Eye (tissue), 1 donor: ENCODE measurements around the gene SUSD2.
"Not testable (repeated sequence)": the region's sequence is repeated elsewhere in the genome, so short reads cannot be mapped to it uniquely, and the experiment has no call there.

Source experiments
- DNase-seq: peaks from one replicate; pipeline ENCODE4 v3.0.0-alpha.2; 2015

The SUSD2 gene

DNA sequence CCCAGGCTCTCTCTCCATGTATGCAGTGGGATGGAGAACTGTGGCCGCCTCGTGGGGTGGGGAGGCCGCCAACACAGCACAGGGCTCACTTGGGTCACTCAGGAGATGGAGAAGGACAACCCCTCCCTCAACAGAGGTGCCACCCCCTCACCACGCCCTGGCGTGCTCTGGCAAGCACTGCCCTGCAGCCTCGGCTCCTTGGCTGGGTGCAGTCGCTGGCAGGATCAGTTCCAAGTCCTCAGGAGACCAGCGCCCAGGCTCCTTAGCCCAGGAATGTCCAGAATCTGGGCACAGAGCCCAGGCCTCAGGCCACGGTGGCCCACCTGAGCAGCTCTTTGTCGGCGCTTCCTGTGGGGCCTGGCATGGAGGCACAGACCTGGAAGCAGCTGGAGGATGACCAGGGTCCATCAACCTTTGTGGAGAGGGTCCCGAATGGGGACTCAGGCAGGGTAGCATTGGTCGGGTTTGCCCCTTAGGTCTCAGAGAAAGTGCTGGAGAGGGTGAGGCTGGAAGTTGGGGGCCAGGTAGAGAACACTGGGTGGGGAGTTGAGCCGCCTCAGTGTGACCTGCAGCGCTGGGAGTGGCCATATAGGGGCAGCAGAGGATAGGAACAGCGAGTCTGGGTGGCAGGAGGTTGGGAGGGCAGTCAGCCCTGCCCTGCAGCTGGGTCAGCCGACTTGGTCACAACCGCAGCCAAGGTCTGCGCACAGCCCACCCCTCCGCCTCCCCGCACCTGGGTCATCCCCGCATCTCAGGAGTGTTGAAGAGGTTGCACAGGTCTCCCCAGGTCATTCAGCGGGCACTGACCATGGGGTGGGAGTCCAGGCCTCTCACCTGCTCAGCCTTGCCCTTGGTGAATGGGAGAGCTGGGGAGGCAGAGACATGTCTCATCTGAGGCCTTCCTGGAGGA, 8.2 kb downstream of the SUSD2 start:
- DNase-seq, result peak; percentile 76

DNA sequence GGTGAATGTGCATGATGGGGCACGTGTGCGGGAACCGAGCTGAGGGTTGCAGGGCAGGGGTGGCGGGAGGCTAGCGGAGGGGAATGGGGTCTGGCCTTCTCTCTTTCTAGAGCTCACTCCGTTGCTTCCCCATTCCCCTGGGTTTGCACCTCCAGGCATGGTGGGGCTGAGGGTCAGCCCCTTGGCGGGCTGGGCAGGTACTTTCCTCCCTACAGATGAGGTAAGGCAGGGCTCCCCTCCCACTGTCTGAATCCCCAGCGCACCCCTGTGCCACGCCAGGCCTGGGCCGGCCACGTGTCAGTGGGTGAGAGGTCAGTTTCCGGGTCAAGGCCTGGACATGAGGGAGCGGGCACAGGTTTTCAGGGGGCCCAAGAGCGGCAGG, 8.9 kb downstream of the SUSD2 start:
- no peak for DNase-seq

DNA sequence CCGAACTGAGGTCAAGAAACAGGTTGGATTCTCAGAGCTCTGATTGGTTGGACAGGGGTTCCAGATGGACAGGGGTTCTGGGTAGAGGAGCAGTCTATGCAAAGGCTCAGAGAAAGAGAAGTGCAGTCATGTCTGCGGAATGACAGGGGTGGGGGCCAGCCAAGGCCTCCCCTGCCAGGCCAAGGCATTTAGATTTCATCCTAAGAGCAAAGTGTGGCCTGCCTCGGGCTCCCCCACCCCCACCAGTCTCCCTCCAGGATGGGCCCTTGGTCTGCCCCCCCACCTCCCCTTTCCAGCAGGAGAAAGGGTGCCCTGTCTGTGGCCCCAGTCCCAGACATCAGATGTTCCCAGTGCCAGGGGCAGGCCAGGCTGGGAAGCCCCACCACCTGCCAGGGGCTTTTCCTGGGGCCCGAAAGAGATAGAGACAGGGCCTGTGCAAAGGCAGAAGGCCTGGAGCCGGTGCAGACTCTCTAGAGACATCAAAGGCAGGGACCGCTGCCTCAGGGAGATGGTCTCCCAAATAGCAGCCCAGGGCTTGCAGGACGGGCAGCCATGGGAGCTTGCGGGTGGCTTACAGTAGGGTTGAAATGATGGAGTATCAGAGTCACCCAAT, 9.4 kb downstream of the SUSD2 start:
- no peak for DNase-seq

DNA sequence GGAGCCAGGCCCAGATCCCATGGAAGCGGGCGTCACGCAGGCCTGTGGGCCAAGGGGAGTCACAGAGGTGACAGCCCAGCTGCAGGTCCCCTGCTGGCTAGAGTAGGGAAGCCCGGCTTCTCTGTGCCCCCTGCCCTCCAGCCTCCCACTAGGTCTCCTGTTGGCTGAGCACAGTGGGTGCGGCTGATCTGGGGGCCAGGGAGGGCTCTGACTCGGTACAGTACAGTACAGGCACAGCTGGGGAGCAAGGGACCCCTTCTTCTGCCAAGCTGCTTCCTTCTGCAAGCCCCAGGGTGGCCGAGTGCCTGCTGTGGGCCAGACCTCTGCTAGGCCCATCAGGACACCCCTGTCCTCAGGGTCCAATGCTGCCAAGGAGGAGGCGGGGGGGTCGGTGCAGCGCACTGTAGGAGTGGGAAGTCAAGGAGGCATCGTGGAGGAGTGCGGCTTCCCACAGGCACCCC, 10.1 kb downstream of the SUSD2 start:
- no peak for DNase-seq

DNA sequence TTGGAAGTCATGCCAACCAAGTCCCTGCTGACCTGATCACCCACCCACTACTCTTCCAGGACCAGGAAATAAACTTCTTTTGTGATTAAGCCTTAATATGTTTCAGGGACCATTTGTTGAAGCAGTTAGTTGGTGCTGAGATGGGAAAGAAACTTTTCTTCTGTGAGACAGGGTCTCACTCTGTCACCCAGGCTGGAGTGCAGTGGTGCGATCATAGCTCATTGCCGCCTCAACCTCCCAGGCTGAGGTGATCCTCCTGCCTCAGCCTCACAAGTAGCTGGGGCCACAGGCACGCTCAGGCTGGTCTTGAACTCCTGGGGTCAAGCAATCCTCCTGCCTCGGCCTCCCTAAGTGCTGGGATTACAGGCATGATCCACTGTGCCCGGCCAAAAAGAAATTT, 10.6 kb downstream of the SUSD2 start:
- DNase-seq, result no peak

DNA sequence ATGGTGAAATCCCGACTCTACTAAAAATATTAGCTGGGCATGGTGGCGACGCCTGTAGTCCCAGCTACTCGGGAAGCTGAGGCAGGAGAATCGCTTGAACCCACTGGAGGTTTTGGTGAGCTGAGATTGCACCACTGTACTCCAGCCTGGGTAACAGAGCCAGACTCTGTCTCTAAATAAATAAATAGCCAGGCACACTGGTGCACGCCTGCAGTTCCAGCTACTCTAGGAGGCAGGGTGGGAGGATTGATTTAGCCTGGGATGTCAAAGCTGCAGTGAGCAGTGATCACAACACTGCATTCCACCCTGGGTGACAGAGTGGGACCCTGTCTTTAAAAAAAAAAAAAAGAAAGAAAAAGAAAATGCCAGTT, 17.4 kb downstream of the SUSD2 start:
- DNase-seq, result no peak

DNA sequence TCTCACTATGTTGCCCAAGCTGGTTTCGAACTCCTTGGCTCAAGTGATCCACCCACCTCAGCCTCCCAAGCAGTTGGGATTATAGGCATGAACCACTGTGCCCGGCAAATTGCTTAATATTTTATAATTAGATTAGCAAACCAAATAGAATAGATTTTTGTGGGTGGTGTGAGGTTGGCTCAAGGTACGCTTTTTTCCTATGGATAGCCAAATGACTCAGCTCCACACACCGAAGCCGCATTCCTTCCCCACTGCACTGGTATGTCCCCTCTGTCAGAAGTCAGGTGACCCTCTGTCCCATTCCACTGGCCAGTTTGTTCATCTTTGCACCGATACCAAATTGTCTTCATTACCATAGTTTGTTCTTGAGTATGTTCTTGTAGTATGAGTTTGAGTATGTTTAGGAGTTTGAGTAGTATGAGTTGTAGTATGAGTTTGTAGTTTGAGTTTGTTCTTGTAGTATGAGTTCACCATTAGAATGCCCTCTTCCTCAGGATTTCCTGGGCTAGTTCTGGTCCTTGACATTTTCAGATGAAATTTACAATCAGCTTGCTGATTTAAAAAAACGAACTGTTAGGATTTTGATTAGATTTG, 19.4 kb downstream of the SUSD2 start:
- no peak for DNase-seq

DNA sequence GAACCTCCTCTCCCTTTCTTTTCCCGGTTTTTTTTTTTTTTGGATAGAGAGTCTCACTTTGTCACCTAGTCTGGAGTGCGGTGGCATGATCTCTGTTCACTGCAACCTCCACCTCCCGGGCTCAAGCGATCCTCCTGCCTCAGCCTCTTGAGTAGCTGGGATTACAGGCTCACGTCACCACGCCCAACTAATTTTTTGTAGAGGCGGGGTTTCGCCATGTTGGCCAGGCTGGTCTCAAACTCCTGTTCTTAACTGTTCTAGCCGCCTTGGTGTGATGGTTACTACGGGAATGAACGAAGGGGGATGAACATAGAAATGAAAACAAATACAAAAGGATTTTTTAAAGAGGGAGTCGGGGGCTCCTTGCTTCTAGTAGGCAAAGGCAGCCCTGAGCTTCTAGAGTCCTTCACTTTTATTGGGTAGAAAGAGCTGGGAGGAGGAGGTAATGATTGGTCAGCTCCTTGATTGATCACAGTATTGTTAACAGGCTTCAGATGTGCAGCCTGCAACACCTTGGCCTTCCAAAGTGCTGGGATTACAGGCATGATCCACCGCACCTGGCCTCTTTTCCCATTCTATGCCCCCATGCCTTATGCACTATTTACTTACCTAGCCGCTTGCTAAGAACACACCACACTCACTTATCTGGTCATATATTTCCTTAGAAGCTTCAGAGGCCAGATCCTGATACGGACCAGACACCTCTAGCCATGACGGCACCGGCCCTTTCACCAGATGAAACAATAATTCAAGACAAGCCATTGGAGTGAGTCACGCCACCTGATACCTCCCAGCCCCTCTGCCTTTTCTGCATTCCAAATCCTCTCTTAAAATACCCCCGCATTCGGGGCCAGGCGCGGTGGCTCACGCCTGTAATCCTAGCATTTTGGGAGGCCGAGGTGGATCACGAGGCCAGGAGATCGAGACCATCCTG, 20.7 kb downstream of the SUSD2 start:
- DNase-seq, result no peak

DNA sequence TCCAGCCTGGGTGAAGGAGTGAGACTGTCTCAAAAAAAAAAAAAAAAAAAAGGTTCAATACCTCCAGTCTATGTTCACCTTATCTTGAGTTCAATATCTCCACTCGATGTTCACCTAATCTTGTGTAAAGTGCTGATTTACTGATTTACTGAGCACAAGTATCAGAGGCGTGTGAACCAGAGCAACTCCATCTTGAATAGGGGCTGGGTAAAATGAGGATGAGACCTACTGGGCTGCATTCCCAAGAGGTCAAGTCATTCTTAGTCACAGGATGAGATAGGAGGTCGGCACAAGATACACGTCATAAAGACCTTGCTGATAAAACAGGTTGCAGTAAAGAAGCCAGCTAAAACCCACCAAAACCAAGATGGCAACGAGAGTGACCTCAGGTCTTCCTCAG, 22.6 kb downstream of the SUSD2 start:
- DNase-seq, result not testable (repeated sequence)

DNA sequence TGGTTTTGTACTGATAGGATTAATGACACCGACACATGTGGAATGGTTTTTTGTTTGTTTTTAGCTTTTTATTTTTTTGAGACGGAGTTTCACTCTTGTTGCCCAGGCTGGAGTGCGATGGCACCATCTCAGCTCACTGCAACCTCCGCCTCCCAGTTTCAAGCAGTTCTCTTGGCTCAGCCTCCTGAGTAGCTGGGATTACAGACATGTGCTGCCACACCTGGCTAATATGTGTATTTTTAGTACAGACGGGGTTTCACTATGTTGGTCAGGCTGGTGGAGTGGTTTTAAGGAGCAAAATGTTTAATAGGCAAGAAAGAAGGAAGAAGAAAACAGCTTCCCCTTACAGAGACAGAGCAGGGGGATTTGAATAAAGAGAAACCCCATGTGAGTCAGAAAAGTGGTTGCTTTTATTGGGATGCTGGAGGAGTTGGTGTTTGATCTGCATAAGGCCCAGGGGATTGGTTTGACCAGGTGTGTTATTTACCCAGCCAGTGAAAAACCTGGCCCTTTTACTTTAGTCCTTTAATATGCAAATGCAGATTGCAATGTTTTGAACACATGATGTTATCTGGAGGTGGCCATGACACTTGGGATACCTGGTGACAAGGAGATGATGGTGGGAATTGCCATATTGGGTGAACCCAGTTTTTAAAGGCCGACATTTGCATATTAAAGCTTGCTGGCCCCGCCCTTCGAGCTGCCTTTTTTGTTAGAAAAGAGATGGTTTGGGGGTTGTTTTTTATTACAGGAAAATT, 24.3 kb downstream of the SUSD2 start:
- no peak for DNase-seq

DNA sequence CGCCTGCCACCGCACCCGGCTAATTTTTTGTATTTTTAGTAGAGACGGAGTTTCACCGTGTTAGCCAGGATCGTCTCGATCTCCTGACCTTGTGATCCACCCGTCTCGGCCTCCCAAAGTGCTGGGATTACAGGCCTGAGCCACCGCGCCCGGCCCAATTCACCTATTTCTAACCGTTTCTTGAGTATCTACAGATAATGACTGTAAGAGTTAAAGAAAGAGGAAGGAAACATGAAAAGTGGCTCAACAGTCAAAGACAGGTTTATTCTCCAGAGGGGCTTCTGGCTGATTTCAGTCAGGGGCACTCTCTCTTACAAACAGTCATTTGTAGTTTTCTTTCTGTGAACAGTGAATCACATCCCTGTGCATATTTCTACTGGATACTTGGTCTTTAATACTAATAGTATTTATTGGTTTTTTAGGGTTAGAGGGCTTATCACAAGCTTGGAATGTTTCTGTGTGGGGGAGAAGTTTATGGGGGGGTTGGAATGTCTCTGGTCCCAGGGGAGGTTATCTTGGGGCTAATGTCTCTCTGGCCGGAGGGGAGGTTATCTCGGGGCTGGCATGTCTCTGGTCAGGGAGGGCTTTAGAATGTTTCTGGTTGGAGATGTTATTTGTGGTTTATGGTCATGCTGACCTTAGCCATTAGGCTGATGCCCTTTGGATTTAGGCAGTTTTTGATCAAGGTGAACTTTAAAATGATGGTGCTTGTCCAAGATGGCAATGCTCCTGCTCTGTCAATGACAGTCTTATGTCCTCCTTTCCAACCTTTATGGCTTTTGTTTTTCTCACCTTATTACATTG, 25.4 kb downstream of the SUSD2 start:
- DNase-seq, result not testable (repeated sequence)

DNA sequence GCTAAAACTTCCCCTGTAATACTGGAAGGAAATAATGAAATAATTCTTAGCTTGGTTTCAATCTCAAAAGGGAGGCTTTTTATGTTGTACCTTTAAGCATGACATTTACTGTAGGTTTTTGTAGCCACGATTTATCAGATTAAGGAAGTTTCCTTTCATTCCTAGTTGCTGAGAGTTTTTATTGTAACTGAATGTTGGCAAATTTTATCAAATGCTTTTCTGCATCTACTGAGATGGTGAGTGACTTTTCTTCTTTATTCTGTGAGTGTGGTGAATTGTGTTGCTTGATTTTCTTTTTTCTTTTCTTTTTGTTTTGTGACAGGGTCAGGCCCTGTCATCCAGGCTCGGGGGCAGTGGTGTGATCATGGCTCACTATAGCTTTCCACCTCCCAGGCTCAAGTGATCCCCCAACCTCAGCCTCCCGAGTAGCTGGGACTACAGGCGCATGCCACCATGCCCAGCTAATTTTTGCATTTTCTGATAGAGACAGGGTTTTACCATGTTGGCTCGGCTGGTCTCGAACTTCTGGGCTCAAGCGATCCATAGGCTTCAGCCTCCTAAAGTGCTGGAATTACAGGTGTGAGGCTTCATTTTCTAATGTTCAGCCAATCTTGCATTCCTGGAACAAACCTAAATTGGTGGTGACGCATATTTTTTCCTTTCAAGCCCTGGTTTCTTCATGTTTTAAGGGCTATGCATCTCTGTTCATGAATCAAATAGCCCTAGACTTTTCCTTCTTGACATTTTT, 26.2 kb downstream of the SUSD2 start:
- DNase-seq, result no peak

DNA sequence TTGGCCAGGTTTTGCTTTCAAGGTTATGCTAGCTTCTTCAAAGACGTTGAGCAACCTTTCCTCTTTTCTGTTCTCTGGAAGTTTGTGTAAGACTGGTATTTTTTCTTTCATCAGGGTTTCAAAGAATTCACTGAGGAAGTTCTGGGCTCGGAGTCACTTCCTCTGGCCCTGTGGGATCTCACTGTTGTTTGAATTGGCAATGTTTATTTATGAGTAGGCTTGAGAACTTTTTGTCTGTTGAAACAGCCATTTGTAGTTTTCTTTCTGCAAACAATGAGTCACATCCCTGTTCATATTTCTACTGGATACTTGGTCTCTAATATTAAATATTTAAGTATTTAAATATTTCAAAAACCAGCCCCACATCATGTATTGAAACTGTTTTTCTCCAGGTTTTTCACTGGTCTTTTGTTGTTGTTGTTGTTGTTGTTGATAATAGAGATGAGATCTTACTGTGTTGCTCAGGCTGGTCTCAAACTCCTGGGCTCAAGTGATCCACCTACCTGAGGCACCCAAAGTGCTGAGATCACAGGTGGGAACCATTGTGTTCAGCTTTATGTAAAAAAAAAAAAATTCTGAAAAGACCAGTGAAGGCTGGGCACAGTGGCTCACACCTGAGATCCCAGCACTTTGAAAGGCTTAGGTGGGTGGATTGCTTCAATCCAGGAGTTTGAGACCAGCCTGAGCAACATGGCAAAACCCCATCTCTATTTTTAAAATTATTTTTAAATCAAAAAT, 26.9 kb downstream of the SUSD2 start:
- DNase-seq, result peak; percentile 20

DNA sequence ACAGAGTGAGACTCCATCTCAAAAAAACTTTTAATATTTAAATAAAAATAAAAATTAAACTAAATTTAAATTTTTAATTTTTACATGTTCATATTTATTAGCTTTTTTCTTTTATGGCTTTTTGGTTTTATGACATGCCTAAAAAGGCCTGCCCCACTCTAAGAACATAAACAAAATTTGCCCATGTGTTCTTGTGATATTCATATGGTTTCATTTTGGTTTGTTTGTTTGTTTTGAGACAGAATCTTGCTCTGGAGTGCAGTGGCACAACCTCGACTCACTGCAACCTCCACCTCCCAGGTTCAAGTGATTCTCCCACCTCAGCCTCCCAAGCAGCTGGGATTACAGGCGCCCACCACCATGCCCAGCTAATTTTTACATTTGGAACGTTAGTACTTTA, 27.7 kb downstream of the SUSD2 start:
- DNase-seq, result no peak

DNA sequence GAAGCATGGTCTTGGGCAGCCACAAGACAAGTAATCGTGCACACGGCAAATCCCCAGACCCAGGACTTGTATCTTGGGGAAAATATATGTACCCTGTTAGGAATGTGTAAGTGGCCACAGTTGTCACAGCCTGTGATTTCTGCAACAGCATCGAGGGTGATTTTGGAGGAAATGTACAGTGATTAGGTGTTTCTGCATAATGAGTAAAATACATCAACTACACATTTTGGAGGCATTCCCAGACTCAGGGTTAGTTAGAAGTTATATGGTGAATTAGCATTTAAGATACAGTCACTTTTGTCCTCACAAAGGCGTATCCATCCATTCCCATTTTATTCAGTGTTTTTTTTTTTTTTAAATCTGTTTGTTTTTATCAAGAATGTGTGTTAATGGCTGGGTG, 28.4 kb downstream of the SUSD2 start:
- DNase-seq, result no peak

DNA sequence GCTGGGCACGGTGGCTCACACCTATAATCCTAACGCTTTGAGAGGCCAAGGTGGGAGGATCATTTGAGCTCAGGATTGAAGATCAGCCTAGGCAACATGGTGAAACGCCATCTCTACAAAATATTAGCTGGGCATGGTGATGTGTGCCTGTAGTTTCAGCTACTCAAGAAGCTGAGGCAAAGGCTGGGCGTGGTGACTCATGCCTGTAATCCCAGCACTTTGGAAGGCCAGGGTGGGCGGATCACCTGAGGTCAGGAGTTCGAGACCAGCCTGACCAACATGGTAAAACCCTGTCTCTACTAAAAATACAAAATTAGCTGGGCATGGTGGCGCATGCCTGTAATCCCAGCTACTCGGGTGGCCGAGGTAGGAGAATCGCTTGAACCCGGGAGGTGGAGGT, 29.1 kb downstream of the SUSD2 start:
- DNase-seq, result not testable (repeated sequence)

DNA sequence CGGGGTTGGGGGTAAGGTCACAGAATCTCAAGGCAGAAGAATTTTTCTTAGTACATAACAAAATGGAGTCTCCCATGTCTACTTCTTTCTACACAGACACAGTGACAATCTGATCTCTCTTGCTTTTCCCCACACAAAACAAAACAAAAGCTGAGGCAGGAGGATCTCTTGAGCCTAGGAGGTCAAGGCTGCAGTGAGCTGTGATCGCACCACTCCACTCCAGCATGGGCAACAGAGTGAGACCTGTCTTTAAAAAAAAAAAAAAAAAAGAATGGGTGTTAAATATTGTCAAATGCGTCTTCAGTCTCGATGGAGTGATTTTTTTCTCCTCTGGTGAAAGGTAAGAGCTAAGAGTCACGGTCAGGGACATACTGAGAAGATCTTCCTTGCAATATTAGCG, 30.4 kb downstream of the SUSD2 start:
- DNase-seq, result not testable (repeated sequence)

DNA sequence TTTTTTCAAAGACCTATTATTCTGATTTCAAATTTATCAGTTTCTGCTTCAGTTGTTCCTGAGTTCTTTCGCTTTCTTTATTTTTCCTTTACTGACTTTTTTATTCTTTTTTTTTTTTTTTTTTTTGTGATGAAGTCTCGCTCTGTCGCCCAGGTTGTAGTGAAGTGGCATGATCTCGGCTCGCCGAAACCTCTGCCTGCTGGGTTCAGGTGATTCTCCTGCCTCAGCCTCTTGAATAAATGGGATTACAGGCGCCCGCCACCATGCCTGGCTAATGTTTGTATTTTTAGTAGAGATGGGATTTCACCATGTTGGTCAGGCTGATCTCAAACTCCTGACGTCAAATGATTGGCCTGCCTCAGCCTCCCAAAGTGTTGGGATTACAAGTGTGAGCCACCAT, 31.8 kb downstream of the SUSD2 start:
- DNase-seq, result not testable (repeated sequence)

DNA sequence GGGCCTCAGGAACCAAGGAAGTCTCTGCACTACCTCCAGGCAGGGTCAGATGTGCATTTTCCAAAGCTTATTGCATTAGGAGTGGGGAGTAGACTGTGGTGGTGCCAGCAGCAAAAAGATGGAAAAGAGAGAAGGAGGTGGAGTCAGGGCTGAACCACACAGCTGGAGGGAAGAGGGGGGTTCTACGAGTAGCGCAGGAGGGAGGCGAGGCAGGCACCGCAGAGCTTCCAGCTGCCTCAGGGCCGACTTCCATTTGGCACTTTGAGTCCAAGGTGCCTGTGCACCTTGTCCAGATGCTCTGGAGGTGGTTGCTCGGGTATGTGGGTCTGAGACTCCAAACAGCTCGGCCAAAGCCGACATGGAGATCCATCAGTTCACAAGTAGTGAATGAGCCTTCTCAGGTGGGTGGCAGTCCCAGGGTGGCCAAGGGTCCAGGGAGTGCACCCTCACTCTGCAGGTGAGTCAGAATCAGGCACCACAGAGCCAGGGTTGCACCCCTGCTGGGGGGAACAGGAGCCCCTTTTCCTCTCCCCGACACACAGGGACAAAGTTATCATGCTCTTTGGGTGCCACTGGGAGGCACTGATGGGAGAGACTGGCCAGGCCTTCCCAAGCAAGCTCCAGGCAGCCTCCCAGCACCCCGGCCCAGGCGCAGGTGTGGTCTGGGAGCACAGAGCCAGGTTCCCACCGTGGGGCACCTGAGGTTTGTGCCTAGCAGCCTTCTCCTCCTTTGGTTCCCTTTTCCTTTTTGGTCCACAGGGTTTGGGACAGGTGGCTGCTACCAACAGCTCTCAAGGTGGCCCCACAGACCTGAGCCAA, 33.4 kb downstream of the SUSD2 start:
- DNase-seq, result no peak
